Measurements from ENCODE around the gene NLGN1.

The NLGN1 gene

GRCh38 chr3:173755161-173755560 is 357.6 kb downstream of the NLGN1 start:
- no peak for DNase-seq (ENCODE audit: low read depth in 2 of 2)

- DNase-seq (ENCODE audit: low read depth in 2 of 2) = no peak
These were observed 363.6 kb downstream of the NLGN1 start for GRCh38 chr3:173761161-173761560.

GRCh38 chr3:173762501-173762900 is 365.0 kb downstream of the NLGN1 start:
- no peak for DNase-seq (ENCODE audit: low read depth in 2 of 2)

GRCh38 chr3:173770011-173770410 is 372.5 kb downstream of the NLGN1 start:
- DNase-seq (ENCODE audit: low read depth in 2 of 2) = no peak

GRCh38 chr3:173770796-173771573 is 373.4 kb downstream of the NLGN1 start:
- DNase-seq (ENCODE audit: low read depth in 2 of 2) = no peak

- no peak for DNase-seq (ENCODE audit: low read depth in 2 of 2)
These were observed 376.3 kb downstream of the NLGN1 start for GRCh38 chr3:173773800-173774199.

GRCh38 chr3:173774294-173774693 is 376.8 kb downstream of the NLGN1 start:
- DNase-seq (ENCODE audit: low read depth in 2 of 2) = no peak

- DNase-seq (ENCODE audit: low read depth in 2 of 2) = no peak
These were observed 380.7 kb downstream of the NLGN1 start for GRCh38 chr3:173778251-173778650.

- no peak for DNase-seq (ENCODE audit: low read depth in 2 of 2)
These were observed 382.5 kb downstream of the NLGN1 start for GRCh38 chr3:173780067-173780466.

- no peak for DNase-seq (ENCODE audit: low read depth in 2 of 2)
These were observed 387.5 kb downstream of the NLGN1 start for GRCh38 chr3:173785004-173785403.

GRCh38 chr3:173789530-173790162 is 392.1 kb downstream of the NLGN1 start:
- DNase-seq (ENCODE audit: low read depth in 2 of 2) = no peak

GRCh38 chr3:173793963-173794362 is 396.4 kb downstream of the NLGN1 start:
- DNase-seq (ENCODE audit: low read depth in 2 of 2) = no peak

- DNase-seq (ENCODE audit: low read depth in 2 of 2) = no peak
These were observed 398.9 kb downstream of the NLGN1 start for GRCh38 chr3:173796405-173796804.

GRCh38 chr3:173796890-173797289 is 399.3 kb downstream of the NLGN1 start:
- no peak for DNase-seq (ENCODE audit: low read depth in 2 of 2)

GRCh38 chr3:173799060-173799816 is 401.7 kb downstream of the NLGN1 start:
- DNase-seq (ENCODE audit: low read depth in 2 of 2) = no peak

GRCh38 chr3:173800154-173800553 is 402.6 kb downstream of the NLGN1 start:
- DNase-seq (ENCODE audit: low read depth in 2 of 2) = no peak

GRCh38 chr3:173814809-173815208 is 417.3 kb downstream of the NLGN1 start:
- no peak for DNase-seq (ENCODE audit: low read depth in 2 of 2)

- DNase-seq (ENCODE audit: low read depth in 2 of 2) = no peak
These were observed 421.8 kb downstream of the NLGN1 start for GRCh38 chr3:173819368-173819767.

GRCh38 chr3:173823911-173824460 is 426.4 kb downstream of the NLGN1 start:
- no peak for DNase-seq (ENCODE audit: low read depth in 2 of 2)

- no peak for DNase-seq (ENCODE audit: low read depth in 2 of 2)
These were observed 428.2 kb downstream of the NLGN1 start for GRCh38 chr3:173825730-173826129.

- DNase-seq (ENCODE audit: low read depth in 2 of 2) = no peak
These were observed 428.9 kb downstream of the NLGN1 start for GRCh38 chr3:173826416-173826815.

GRCh38 chr3:173826901-173827609 is 429.5 kb downstream of the NLGN1 start:
- DNase-seq (ENCODE audit: low read depth in 2 of 2) = no peak
